OCI-LY7 (cell line): ENCODE results near the gene SORCS1.
"Not testable (repeated sequence)": the region's sequence is repeated elsewhere in the genome, so short reads cannot be mapped to it uniquely, and the experiment has no call there.

Experiments used
- CTCF ChIP-seq: fragments of 200-600 bp; sonication (generic); conservative IDR thresholded peaks from 2 replicates; pipeline ENCODE4 v1.5.1; 2014; ENCODE audit warnings: mild to moderate bottlenecking, antibody characterized with exemption, low read length, moderate library complexity, mixed read lengths
- EZH2phosphoT487 ChIP-seq: fragments of 200-600 bp; sonication (generic); IDR thresholded peaks from 2 replicates; pipeline ENCODE4 v1.6.1; 2018; ENCODE audit warnings: low read depth, borderline replicate concordance, mild to moderate bottlenecking, mixed run types, antibody characterized with exemption, low read length, moderate library complexity, mixed read lengths

GRCh38 chr10:107024033-107024432, 140.5 kb downstream of the SORCS1 start:
- not testable (repeated sequence) for TF ChIP-seq CTCF, EZH2phosphoT487
